Mesothelial cell of epicardium (in vitro differentiated cells): ENCODE data around the gene TMEM132C. TPM values are rescaled to one million over a fixed set of nuclear protein-coding genes. Genes with fewer than 3 reads are reported as not detected.

Experiments used
- DNase-seq, 2 experiments: peaks; one replicate each; pipeline ENCODE4 v3.0.0; 2021; ENCODE audit warnings: low spot score in 2 of 2; ENCODE audit not compliant: unreplicated experiment in 2 of 2
- H3K27ac Mint-ChIP-seq: 2 replicates; pipeline ENCODE4 v1.8.0; 2021; ENCODE audit warnings: mixed read lengths
- H3K27me3 Mint-ChIP-seq: 2 replicates; pipeline ENCODE4 v1.8.0; 2021; ENCODE audit warnings: low read depth, mixed read lengths
- H3K36me3 Mint-ChIP-seq: 2 replicates; pipeline ENCODE4 v1.8.0; 2021; ENCODE audit warnings: mixed read lengths
- H3K4me1 Mint-ChIP-seq: 2 replicates; pipeline ENCODE4 v1.8.0; 2021; ENCODE audit warnings: mixed read lengths
- H3K4me3 Mint-ChIP-seq: 2 replicates; pipeline ENCODE4 v1.8.0; 2021; ENCODE audit warnings: mild to moderate bottlenecking, moderate library complexity, mixed read lengths
- H3K9me3 Mint-ChIP-seq: 2 replicates; pipeline ENCODE4 v1.8.0; 2021; ENCODE audit warnings: mixed read lengths
- CTCF ChIP-seq: fragments of 200-600 bp; sonication (generic); IDR thresholded peaks from one replicate; pipeline ENCODE4 v1.5.0; 2021; ENCODE audit warnings: antibody characterized with exemption; ENCODE audit not compliant: unreplicated experiment
- total RNA-seq: library from RNA; stranded (reverse); gene quantifications from 3 replicates; pipeline ENCODE4 v1.2.1, GENCODE V29; 2021

TMEM132C gene
- total RNA-seq = 24.2 to 26.0 TPM (median 25.5 TPM) in 3 replicates

- Mint-ChIP-seq H3K9me3 (peaks cover 12% of the 10 kb centered on the region), H3K27ac (no peak within 1 kb of the TSS), H3K4me1 (peaks cover 8% of the 10 kb centered on the region), H3K4me3 (peak within 1 kb of the TSS; percentile 75), H3K27me3 (peaks cover 89% of the 10 kb centered on the region), H3K36me3 (no peaks in the 10 kb centered on the region)
- DNase-seq = no peak
- no peak for TF ChIP-seq CTCF
Measured at GRCh38 chr12:128267131-128267622, at the start of gene TMEM132C. TMEM132C (plus strand) TSS chr12:128267170; CDS start chr12:128267403, 233 bp downstream.

GRCh38 chr12:128224226-128224625, 42.7 kb upstream of the TMEM132C start:
- Mint-ChIP-seq H3K4me3 (no peak overlapping the region), H3K4me1 (no peaks in the 10 kb centered on the region), H3K27ac (no peak overlapping the region), H3K36me3 (no peaks in the 10 kb centered on the region), H3K9me3 (no peaks in the 10 kb centered on the region), H3K27me3 (peaks cover 12% of the 10 kb centered on the region)
- TF ChIP-seq CTCF = no peak
- no peak for DNase-seq

GRCh38 chr12:128228581-128228980, 38.4 kb upstream of the TMEM132C start:
- no peak overlapping the region for H3K4me3 Mint-ChIP-seq

GRCh38 chr12:128235635-128236417, 31.1 kb upstream of the TMEM132C start:
- Mint-ChIP-seq H3K4me3 (no peak overlapping the region), H3K4me1 (no peaks in the 10 kb centered on the region), H3K9me3 (peaks cover 4% of the 10 kb centered on the region), H3K27me3 (peaks cover 14% of the 10 kb centered on the region), H3K36me3 (no peaks in the 10 kb centered on the region), H3K27ac (no peak overlapping the region)
- TF ChIP-seq CTCF = no peak
- DNase-seq = no peak

More at GRCh38 chr12:128228581-128228980, 38.4 kb upstream of the TMEM132C start:
- Mint-ChIP-seq H3K27me3 (peaks cover 14% of the 10 kb centered on the region), H3K4me1 (no peaks in the 10 kb centered on the region), H3K9me3 (no peaks in the 10 kb centered on the region), H3K27ac (no peak overlapping the region), H3K36me3 (no peaks in the 10 kb centered on the region)
- no peak for DNase-seq
- no peak for TF ChIP-seq CTCF

- peaks cover 4% of the 10 kb centered on the region for H3K9me3 Mint-ChIP-seq
- peaks cover 8% of the 10 kb centered on the region for H3K27me3 Mint-ChIP-seq
- H3K4me1 Mint-ChIP-seq = no peaks in the 10 kb centered on the region
- TF ChIP-seq CTCF = no peak
- no peak for DNase-seq
- no peaks in the 10 kb centered on the region for H3K36me3 Mint-ChIP-seq
- H3K4me3 Mint-ChIP-seq = no peak overlapping the region
- H3K27ac Mint-ChIP-seq = no peak overlapping the region
Measured at GRCh38 chr12:128236525-128236924, 30.4 kb upstream of the TMEM132C start.
